Hepatocyte (in vitro differentiated cells): ENCODE data around the gene SLC25A28.

Experiments
- CTCF ChIP-seq: fragments of 200-600 bp; sonication (generic); IDR thresholded peaks from 2 replicates; pipeline ENCODE4 v1.5.1; 2016; ENCODE audit warnings: antibody characterized with exemption, mild to moderate bottlenecking; ENCODE audit not compliant: poor library complexity
- EZH2 ChIP-seq: fragments of 200-600 bp; sonication (generic); IDR thresholded peaks from 2 replicates; pipeline ENCODE4 v1.6.1; 2016; ENCODE audit warnings: antibody characterized with exemption, mild to moderate bottlenecking, borderline replicate concordance
- EZH2phosphoT487 ChIP-seq: fragments of 200-600 bp; sonication (generic); IDR thresholded peaks from one replicate; pipeline ENCODE4 v1.6.1; 2018; ENCODE audit warnings: antibody characterized with exemption, mild to moderate bottlenecking, low read depth, moderate library complexity; ENCODE audit not compliant: unreplicated experiment, severe bottlenecking

GRCh38 chr10:99656199-99657064 is 36.2 kb upstream of the SLC25A28 start:
- TF ChIP-seq CTCF (no peak), EZH2 (no peak), EZH2phosphoT487 (no peak)
